K562 (cell line): ENCODE results near the gene GCN1. TPM values are rescaled to one million over a fixed set of nuclear protein-coding genes. Genes with fewer than 3 reads are reported as not detected.

Experiments used
- ELF4 ChIP-seq: fragments of 450-650 bp; formaldehyde crosslinking; IDR thresholded peaks from 2 replicates; pipeline ENCODE4 v1.4.0; 2022; ENCODE audit warnings: missing genetic modification characterization
- HOXB6 ChIP-seq: fragments of 250-450 bp; sonication (Bioruptor Pico); IDR thresholded peaks from 2 replicates; pipeline ENCODE4 v1.5.1; 2022; ENCODE audit warnings: mild to moderate bottlenecking, borderline replicate concordance
- POLR3A ChIP-seq: IDR thresholded peaks from 2 replicates; pipeline ENCODE4 v1.6.1; 2011; ENCODE audit warnings: borderline replicate concordance, mild to moderate bottlenecking, moderate library complexity; ENCODE audit not compliant: insufficient read length, insufficient read depth; ENCODE audit errors: extremely low read depth
- PREB ChIP-seq: sonication (generic); formaldehyde crosslinking; IDR thresholded peaks from 2 replicates; pipeline ENCODE4 v1.8.1; 2023; ENCODE audit warnings: mild to moderate bottlenecking, missing genetic modification reagents
- REST ChIP-seq, 2 experiments: fragments of 450-650 bp; formaldehyde crosslinking in 1 of 2; IDR thresholded peaks; 2 replicates each; pipeline versions ENCODE4 v1.4.0 to v1.6.1; 2014 to 2020; ENCODE audit warnings: mild to moderate bottlenecking in 2 of 2, borderline replicate concordance in 1 of 2, low read depth in 1 of 2
- polyA plus RNA-seq, 8 experiments: library from polyadenylated mRNA; depleted of rRNA in 4 of 8; stranded (reverse) in 5 of 8; unstranded in 3 of 8; fragments of >200 nt; fragmentation: Nextera tagmentation in 2 of 8; fragmentation: Illumina TruSeq in 1 of 8; extraction: Ambion mirVana in 2 of 8; extraction: Trizol in 1 of 8; gene quantifications; 2 replicates each; pipeline versions ENCODE4 v1.2.1 to v1.2.3, GENCODE V29; 2011 to 2014; ENCODE audit warnings: inconsistent platforms in 1 of 8, missing spikeins in 1 of 8
- total RNA-seq, 7 experiments: library from RNA; depleted of rRNA in 6 of 7; stranded (reverse); fragments of >200 nt in 6 of 7; fragmentation: Illumina TruSeq in 2 of 7; extraction: Trizol in 2 of 7; gene quantifications; 2 replicates each; pipeline versions ENCODE4 v1.2.1 to v1.2.3, GENCODE V29; 2011 to 2021; ENCODE audit warnings: low replicate concordance in 1 of 7
- TF ChIP-seq, protein P1 (sequence below): fragments of 450-650 bp; IDR thresholded peaks from 2 replicates; pipeline ENCODE4 v1.6.1; 2016; ENCODE audit warnings: mild to moderate bottlenecking, moderate library complexity

GCN1 gene
- total and polyA plus RNA-seq, 9 of the 15 experiments (the other 6 are each of a cell fraction or from before 2014, with no cell fraction given): 11.9 to 190 (median 51.7) TPM

- TF ChIP-seq REST (IDR thresholded peaks at IDR 0.05; ENCODE audit: borderline replicate concordance): peak; percentile 76
- TF ChIP-seq REST (CRISPR knock-in tag; IDR thresholded peaks at IDR 0.05; ENCODE audit: low read depth): no peak
- TF ChIP-seq ELF4: no peak
- TF ChIP-seq HOXB6: no peak
- TF ChIP-seq, protein P1, sequence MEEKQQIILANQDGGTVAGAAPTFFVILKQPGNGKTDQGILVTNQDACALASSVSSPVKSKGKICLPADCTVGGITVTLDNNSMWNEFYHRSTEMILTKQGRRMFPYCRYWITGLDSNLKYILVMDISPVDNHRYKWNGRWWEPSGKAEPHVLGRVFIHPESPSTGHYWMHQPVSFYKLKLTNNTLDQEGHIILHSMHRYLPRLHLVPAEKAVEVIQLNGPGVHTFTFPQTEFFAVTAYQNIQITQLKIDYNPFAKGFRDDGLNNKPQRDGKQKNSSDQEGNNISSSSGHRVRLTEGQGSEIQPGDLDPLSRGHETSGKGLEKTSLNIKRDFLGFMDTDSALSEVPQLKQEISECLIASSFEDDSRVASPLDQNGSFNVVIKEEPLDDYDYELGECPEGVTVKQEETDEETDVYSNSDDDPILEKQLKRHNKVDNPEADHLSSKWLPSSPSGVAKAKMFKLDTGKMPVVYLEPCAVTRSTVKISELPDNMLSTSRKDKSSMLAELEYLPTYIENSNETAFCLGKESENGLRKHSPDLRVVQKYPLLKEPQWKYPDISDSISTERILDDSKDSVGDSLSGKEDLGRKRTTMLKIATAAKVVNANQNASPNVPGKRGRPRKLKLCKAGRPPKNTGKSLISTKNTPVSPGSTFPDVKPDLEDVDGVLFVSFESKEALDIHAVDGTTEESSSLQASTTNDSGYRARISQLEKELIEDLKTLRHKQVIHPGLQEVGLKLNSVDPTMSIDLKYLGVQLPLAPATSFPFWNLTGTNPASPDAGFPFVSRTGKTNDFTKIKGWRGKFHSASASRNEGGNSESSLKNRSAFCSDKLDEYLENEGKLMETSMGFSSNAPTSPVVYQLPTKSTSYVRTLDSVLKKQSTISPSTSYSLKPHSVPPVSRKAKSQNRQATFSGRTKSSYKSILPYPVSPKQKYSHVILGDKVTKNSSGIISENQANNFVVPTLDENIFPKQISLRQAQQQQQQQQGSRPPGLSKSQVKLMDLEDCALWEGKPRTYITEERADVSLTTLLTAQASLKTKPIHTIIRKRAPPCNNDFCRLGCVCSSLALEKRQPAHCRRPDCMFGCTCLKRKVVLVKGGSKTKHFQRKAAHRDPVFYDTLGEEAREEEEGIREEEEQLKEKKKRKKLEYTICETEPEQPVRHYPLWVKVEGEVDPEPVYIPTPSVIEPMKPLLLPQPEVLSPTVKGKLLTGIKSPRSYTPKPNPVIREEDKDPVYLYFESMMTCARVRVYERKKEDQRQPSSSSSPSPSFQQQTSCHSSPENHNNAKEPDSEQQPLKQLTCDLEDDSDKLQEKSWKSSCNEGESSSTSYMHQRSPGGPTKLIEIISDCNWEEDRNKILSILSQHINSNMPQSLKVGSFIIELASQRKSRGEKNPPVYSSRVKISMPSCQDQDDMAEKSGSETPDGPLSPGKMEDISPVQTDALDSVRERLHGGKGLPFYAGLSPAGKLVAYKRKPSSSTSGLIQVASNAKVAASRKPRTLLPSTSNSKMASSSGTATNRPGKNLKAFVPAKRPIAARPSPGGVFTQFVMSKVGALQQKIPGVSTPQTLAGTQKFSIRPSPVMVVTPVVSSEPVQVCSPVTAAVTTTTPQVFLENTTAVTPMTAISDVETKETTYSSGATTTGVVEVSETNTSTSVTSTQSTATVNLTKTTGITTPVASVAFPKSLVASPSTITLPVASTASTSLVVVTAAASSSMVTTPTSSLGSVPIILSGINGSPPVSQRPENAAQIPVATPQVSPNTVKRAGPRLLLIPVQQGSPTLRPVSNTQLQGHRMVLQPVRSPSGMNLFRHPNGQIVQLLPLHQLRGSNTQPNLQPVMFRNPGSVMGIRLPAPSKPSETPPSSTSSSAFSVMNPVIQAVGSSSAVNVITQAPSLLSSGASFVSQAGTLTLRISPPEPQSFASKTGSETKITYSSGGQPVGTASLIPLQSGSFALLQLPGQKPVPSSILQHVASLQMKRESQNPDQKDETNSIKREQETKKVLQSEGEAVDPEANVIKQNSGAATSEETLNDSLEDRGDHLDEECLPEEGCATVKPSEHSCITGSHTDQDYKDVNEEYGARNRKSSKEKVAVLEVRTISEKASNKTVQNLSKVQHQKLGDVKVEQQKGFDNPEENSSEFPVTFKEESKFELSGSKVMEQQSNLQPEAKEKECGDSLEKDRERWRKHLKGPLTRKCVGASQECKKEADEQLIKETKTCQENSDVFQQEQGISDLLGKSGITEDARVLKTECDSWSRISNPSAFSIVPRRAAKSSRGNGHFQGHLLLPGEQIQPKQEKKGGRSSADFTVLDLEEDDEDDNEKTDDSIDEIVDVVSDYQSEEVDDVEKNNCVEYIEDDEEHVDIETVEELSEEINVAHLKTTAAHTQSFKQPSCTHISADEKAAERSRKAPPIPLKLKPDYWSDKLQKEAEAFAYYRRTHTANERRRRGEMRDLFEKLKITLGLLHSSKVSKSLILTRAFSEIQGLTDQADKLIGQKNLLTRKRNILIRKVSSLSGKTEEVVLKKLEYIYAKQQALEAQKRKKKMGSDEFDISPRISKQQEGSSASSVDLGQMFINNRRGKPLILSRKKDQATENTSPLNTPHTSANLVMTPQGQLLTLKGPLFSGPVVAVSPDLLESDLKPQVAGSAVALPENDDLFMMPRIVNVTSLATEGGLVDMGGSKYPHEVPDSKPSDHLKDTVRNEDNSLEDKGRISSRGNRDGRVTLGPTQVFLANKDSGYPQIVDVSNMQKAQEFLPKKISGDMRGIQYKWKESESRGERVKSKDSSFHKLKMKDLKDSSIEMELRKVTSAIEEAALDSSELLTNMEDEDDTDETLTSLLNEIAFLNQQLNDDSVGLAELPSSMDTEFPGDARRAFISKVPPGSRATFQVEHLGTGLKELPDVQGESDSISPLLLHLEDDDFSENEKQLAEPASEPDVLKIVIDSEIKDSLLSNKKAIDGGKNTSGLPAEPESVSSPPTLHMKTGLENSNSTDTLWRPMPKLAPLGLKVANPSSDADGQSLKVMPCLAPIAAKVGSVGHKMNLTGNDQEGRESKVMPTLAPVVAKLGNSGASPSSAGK: peak; percentile 89
- peak; percentile 38 for TF ChIP-seq POLR3A
- no peak for TF ChIP-seq PREB
Observed at GRCh38 chr12:120242275-120242799, 47.8 kb upstream of the GCN1 start (continued).
